SK-N-SH (cell line): ENCODE data around the gene OSBP. TPM values are rescaled to one million over a fixed set of nuclear protein-coding genes. Genes with fewer than 3 reads are reported as not detected.

Experiments
- CTCF ChIA-PET: fragments of 300-600, 350-600 bp; formaldehyde crosslinking; extraction: SDS; loops from one replicate; lab custom pipeline; 2021; lab: Yijun Ruan, JAX
- POLR2A ChIA-PET: fragments of 350-600 bp; sonication (Branson Sonifier 250); formaldehyde crosslinking; extraction: SDS; loops from one replicate; lab custom pipeline; 2020; ENCODE audit warnings: antibody characterized with exemption, inconsistent platforms; lab: Yijun Ruan, JAX
- DNase-seq: peaks from one replicate; pipeline ENCODE4 v3.0.0; 2012
- H2AFZ ChIP-seq: fragments of 200-600 bp; sonication (generic); 2 replicates; pipeline ENCODE4 v1.8.1; 2016; ENCODE audit warnings: antibody characterized with exemption, mild to moderate bottlenecking, low read depth
- H3F3A ChIP-seq: fragments of 200-600 bp; sonication (generic); replicated peaks from 2 replicates; pipeline ENCODE3; 2016; ENCODE audit warnings: antibody characterized with exemption, mild to moderate bottlenecking; ENCODE audit not compliant: insufficient read depth
- H3K27ac ChIP-seq, 2 experiments: fragments of 200-500 bp in 1 of 2; fragments of 200-600 bp in 1 of 2; sonication (Bioruptor generic) in 1 of 2; sonication (generic), shearing (Covaris generic) in 1 of 2; 2 replicates each; pipeline versions ENCODE4 v1.5.1 to v1.6.1; 2014 to 2016; ENCODE audit warnings: low read depth in 2 of 2, inconsistent platforms in 1 of 2, low read length in 1 of 2, mild to moderate bottlenecking in 1 of 2, mixed read lengths in 1 of 2
- H3K27me3 ChIP-seq: fragments of 200-600 bp; sonication (generic), shearing (Covaris generic); 2 replicates; pipeline ENCODE4 v1.6.1; 2016; ENCODE audit warnings: mixed run types; ENCODE audit not compliant: insufficient read depth
- H3K36me3 ChIP-seq, 2 experiments: fragments of 200-500 bp in 1 of 2; fragments of 200-600 bp in 1 of 2; sonication (Bioruptor generic) in 1 of 2; sonication (generic) in 1 of 2; replicated peaks in 1 of 2; 2 replicates each; pipeline versions ENCODE3 to v1.5.1; 2014 to 2016; ENCODE audit warnings: low read length in 1 of 2, mild to moderate bottlenecking in 1 of 2; ENCODE audit not compliant: insufficient read depth in 2 of 2, control insufficient read depth in 1 of 2
- H3K4me1 ChIP-seq, 2 experiments: fragments of 200-500 bp in 1 of 2; fragments of 200-600 bp in 1 of 2; sonication (Bioruptor generic) in 1 of 2; sonication (generic), shearing (Covaris generic) in 1 of 2; 2 replicates each; pipeline versions ENCODE4 v1.5.1 to v1.6.1; 2014 to 2016; ENCODE audit warnings: low read depth in 1 of 2, low read length in 1 of 2, mixed run types in 1 of 2; ENCODE audit not compliant: insufficient read depth in 2 of 2, control insufficient read depth in 1 of 2
- H3K4me2 ChIP-seq: fragments of 200-600 bp; sonication (generic), shearing (Covaris generic); 2 replicates; pipeline ENCODE4 v1.6.1; 2017; ENCODE audit warnings: mixed run types
- H3K4me3 ChIP-seq, 2 experiments: fragments of 200-500 bp in 1 of 2; fragments of 200-600 bp in 1 of 2; sonication (Bioruptor generic) in 1 of 2; sonication (generic), shearing (Covaris generic) in 1 of 2; 2 replicates each; pipeline versions ENCODE4 v1.5.1 to v1.8.1; 2014 to 2016; ENCODE audit warnings: low read depth in 2 of 2, inconsistent platforms in 1 of 2, low read length in 1 of 2, mild to moderate bottlenecking in 1 of 2, mixed read lengths in 1 of 2, moderate library complexity in 1 of 2
- H3K79me2 ChIP-seq: fragments of 200-600 bp; sonication (generic); 2 replicates; pipeline ENCODE4 v1.8.1; 2017; ENCODE audit warnings: mild to moderate bottlenecking; ENCODE audit not compliant: insufficient read depth
- H3K9ac ChIP-seq: fragments of 200-600 bp; sonication (generic); 2 replicates; pipeline ENCODE4 v1.6.1; 2017; ENCODE audit warnings: mixed run types
- H3K9me2 ChIP-seq: fragments of 200-600 bp; sonication (generic); 2 replicates; pipeline ENCODE4 v1.6.1; 2017; ENCODE audit warnings: mixed run types
- H3K9me3 ChIP-seq: fragments of 200-600 bp; sonication (generic); 2 replicates; pipeline ENCODE4 v1.6.1; 2017; ENCODE audit warnings: mixed run types, mild to moderate bottlenecking, moderate library complexity
- H4K20me1 ChIP-seq: fragments of 200-600 bp; sonication (generic); 2 replicates; pipeline ENCODE4 v1.6.1; 2017; ENCODE audit warnings: mild to moderate bottlenecking, mixed run types; ENCODE audit not compliant: insufficient read depth
- CHD2 ChIP-seq: fragments of 150-350 bp; IDR thresholded peaks from 2 replicates; pipeline ENCODE4 v1.6.1; 2018; ENCODE audit warnings: low read length; ENCODE audit not compliant: partially characterized antibody
- ELF1 ChIP-seq: IDR thresholded peaks from 2 replicates; pipeline ENCODE4 v1.4.0; 2012
- EP300 ChIP-seq, 2 experiments: IDR thresholded peaks; 2 replicates each; pipeline versions ENCODE4 v1.4.0 to v1.6.1; 2012; ENCODE audit warnings: borderline replicate concordance in 1 of 2, low read depth in 1 of 2, low read length in 1 of 2
- FOXJ3 ChIP-seq: sonication (generic); formaldehyde crosslinking; IDR thresholded peaks from 2 replicates; pipeline ENCODE4 v1.5.1; 2020; ENCODE audit warnings: mild to moderate bottlenecking, missing genetic modification reagents
- GABPA ChIP-seq: IDR thresholded peaks from 2 replicates; pipeline ENCODE4 v1.4.0; 2012; ENCODE audit warnings: low read depth, mild to moderate bottlenecking
- GATA2 ChIP-seq: sonication (generic); formaldehyde crosslinking; IDR thresholded peaks from 2 replicates; pipeline ENCODE4 v1.5.0; 2020; ENCODE audit warnings: mild to moderate bottlenecking, missing genetic modification reagents
- JUND ChIP-seq: IDR thresholded peaks from 2 replicates; pipeline ENCODE4 v1.4.0; 2012
- MEF2A ChIP-seq: IDR thresholded peaks from 2 replicates; pipeline ENCODE4 v1.4.0; 2012; ENCODE audit warnings: low read depth, borderline replicate concordance
- MXI1 ChIP-seq: IDR thresholded peaks from 2 replicates; pipeline ENCODE4 v1.6.1; 2012; ENCODE audit warnings: mild to moderate bottlenecking, low read depth, low read length, improper control_type of control experiment
- NFIC ChIP-seq: IDR thresholded peaks from 2 replicates; pipeline ENCODE4 v1.4.0; 2012; ENCODE audit warnings: borderline replicate concordance
- NRF1 ChIP-seq: IDR thresholded peaks from 2 replicates; pipeline ENCODE4 v1.6.1; 2012; ENCODE audit warnings: low read depth, mild to moderate bottlenecking, low read length
- POLR2AphosphoS5 ChIP-seq: IDR thresholded peaks from 2 replicates; pipeline ENCODE4 v1.6.1; 2012; ENCODE audit warnings: low read depth, low read length
- RAD21 ChIP-seq: IDR thresholded peaks from 2 replicates; pipeline ENCODE4 v1.6.1; 2012; ENCODE audit warnings: mild to moderate bottlenecking, low read length
- RCOR1 ChIP-seq: fragments of 150-350 bp; IDR thresholded peaks from 2 replicates; pipeline ENCODE4 v1.6.1; 2017; ENCODE audit warnings: antibody characterized with exemption, low read length
- RFX5 ChIP-seq: IDR thresholded peaks from 2 replicates; pipeline ENCODE4 v1.6.1; 2012; ENCODE audit warnings: mild to moderate bottlenecking, improper control_type of control experiment, low read length
- TAF1 ChIP-seq: IDR thresholded peaks from 2 replicates; pipeline ENCODE4 v1.6.1; 2012; ENCODE audit warnings: low read depth, mild to moderate bottlenecking, low read length, moderate library complexity, borderline replicate concordance
- TCF12 ChIP-seq: IDR thresholded peaks from 2 replicates; pipeline ENCODE4 v1.4.0; 2012
- TEAD4 ChIP-seq: IDR thresholded peaks from 2 replicates; pipeline ENCODE4 v1.4.0; 2012; ENCODE audit warnings: mild to moderate bottlenecking, borderline replicate concordance; ENCODE audit not compliant: insufficient read depth
- YY1 ChIP-seq: IDR thresholded peaks from 2 replicates; pipeline ENCODE4 v1.4.0; 2012; ENCODE audit warnings: low read depth, mild to moderate bottlenecking
- WGBS: methylation state at CpG from one replicate; pipeline ENCODE4 v1.1.6; 2017; ENCODE audit warnings: low lambda C conversion rate; 5-methylcytosine and 5-hydroxymethylcytosine counted together
- polyA plus RNA-seq, 3 experiments: library from polyadenylated mRNA; depleted of rRNA; stranded (reverse); fragments of >200 nt; gene quantifications; 2 replicates each; pipeline ENCODE4 v1.2.3, GENCODE V29; 2012
- TF ChIP-seq, protein P1 (sequence below): fragments of 150-350 bp; IDR thresholded peaks from 2 replicates; pipeline ENCODE4 v1.6.1; 2016; ENCODE audit warnings: mild to moderate bottlenecking, low read depth, low read length
- TF ChIP-seq, protein P2 (sequence below): IDR thresholded peaks from 2 replicates; pipeline ENCODE4 v1.4.0; 2012; ENCODE audit warnings: low read depth, borderline replicate concordance
- TF ChIP-seq, protein P3 (sequence below): IDR thresholded peaks from 2 replicates; pipeline ENCODE4 v1.4.0; 2012; ENCODE audit warnings: low read depth
- TF ChIP-seq, protein P4 (sequence below): fragments of 150-350 bp; IDR thresholded peaks from 2 replicates; pipeline ENCODE4 v1.6.1; 2017; ENCODE audit warnings: antibody characterized with exemption, low read length, low read depth, borderline replicate concordance
- TF ChIP-seq, protein P5 (sequence below): IDR thresholded peaks from 2 replicates; pipeline ENCODE4; 2012
- TF ChIP-seq, protein P6 (sequence below): fragments of 200-600 bp; sonication (generic); IDR thresholded peaks from 2 replicates; pipeline ENCODE4 v1.6.1; 2017; ENCODE audit warnings: antibody characterized with exemption, mild to moderate bottlenecking, moderate library complexity

OSBP gene
- polyA plus RNA-seq, 1 of the 3 experiments (the other 2 are of a cell fraction): 12.1 TPM

DNA sequence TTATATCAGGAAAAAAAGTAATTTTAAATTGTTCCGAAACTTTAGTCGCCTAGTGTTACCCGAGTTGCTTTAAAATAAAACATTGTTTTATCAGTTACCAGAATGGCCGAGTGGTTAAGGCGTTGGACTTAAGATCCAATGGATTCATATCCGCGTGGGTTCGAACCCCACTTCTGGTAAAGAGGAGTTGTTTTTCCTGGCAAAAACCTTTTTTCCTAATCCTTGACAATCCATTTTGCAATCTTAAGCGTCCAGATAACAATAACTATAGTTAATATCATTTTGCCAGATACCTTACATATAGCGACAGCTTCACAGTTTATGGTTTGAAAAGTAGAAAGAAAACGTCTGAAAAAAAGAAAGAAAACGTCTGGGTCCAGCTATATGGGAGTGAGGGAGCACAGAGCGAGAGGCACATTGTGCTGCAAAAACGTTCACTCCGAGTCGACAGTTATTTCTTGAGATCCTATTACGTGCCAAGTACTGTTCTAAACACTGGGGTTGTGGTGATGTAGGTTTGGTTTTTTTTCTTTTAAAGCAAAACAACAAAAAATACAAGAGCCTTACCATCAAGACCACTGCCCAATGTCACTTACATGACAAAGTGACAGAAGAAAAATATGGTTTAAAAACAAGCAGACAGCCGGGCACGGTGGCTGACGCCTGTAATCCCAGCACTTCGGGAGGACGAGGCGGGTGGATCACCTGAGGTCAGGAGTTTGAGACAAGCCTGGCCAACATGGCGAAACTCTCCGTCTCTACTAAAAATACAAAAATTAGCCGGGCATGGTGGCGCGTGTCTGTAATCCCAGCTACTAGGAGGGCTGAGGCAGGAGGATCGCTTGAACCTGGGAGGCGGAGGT is 63.7 kb downstream of the OSBP start:
- 25% methylated on average over 30 of the region's 30 CpGs for WGBS
- Histone ChIP-seq H3K9ac (peak overlapping the region; percentile 86), H3K27ac (peak overlapping the region; percentile 91 to 93), H3K9me2 (no peaks in the 10 kb centered on the region), H4K20me1 (no peaks in the 10 kb centered on the region), H2AFZ (peak overlapping the region; percentile 88), H3K4me3 (peak overlapping the region; percentile 66 to 77), H3K79me2 (no peaks in the 10 kb centered on the region), H3F3A (peaks cover 51% of the 10 kb centered on the region), H3K9me3 (no peaks in the 10 kb centered on the region), H3K4me2 (peak overlapping the region; percentile 74), H3K4me1 (peaks cover 0 to 4% of the 10 kb centered on the region in 2 experiments; a peak in 2 of 4 replicates), H3K27me3 (no peaks in the 10 kb centered on the region), H3K36me3 (no peaks in the 10 kb centered on the region)
- ChIA-PET CTCF (interaction anchor here (4.0 kb wide), 1 partner anchor 9 kb away, joined by 17 read pairs; no protein-coding TSS in a partner anchor), POLR2A (no interaction called here)
- DNase-seq: peak; percentile 21
- no peak for TF ChIP-seq GABPA
- no peak for TF ChIP-seq ELF1
- TF ChIP-seq YY1: peak; percentile 22; the same call in 1 of the 2 replicates
- TF ChIP-seq, protein P1, sequence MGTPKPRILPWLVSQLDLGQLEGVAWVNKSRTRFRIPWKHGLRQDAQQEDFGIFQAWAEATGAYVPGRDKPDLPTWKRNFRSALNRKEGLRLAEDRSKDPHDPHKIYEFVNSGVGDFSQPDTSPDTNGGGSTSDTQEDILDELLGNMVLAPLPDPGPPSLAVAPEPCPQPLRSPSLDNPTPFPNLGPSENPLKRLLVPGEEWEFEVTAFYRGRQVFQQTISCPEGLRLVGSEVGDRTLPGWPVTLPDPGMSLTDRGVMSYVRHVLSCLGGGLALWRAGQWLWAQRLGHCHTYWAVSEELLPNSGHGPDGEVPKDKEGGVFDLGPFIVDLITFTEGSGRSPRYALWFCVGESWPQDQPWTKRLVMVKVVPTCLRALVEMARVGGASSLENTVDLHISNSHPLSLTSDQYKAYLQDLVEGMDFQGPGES: no peak
- TF ChIP-seq RAD21: no peak
- TF ChIP-seq MXI1: no peak
- no peak for TF ChIP-seq NFIC
- TF ChIP-seq CHD2: peak; percentile 32
- TF ChIP-seq POLR2AphosphoS5: no peak
- no peak for TF ChIP-seq EP300 (IDR thresholded peaks at IDR 0.05; ENCODE audit: borderline replicate concordance in 1 of 2, low read depth in 1 of 2, low read length in 1 of 2)
- TF ChIP-seq TEAD4: 0 out of 2 replicates have a peak, but pooled peaks have one; percentile 39
- no peak for TF ChIP-seq JUND
- TF ChIP-seq RFX5: no peak
- no peak; the same call in 1 of the 2 replicates for TF ChIP-seq RCOR1
- TF ChIP-seq, protein P2, sequence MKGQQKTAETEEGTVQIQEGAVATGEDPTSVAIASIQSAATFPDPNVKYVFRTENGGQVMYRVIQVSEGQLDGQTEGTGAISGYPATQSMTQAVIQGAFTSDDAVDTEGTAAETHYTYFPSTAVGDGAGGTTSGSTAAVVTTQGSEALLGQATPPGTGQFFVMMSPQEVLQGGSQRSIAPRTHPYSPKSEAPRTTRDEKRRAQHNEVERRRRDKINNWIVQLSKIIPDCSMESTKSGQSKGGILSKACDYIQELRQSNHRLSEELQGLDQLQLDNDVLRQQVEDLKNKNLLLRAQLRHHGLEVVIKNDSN: no peak
- no peak for TF ChIP-seq NRF1
- peak; percentile 2; the same call in 1 of the 2 replicates for TF ChIP-seq TCF12
- no peak for TF ChIP-seq GATA2 (CRISPR knock-in tag)
- TF ChIP-seq FOXJ3 (CRISPR knock-in tag): no peak
- TF ChIP-seq, protein P3, sequence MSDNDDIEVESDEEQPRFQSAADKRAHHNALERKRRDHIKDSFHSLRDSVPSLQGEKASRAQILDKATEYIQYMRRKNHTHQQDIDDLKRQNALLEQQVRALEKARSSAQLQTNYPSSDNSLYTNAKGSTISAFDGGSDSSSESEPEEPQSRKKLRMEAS: no peak
- no peak for TF ChIP-seq TAF1
- TF ChIP-seq MEF2A: no peak
- TF ChIP-seq, protein P4, sequence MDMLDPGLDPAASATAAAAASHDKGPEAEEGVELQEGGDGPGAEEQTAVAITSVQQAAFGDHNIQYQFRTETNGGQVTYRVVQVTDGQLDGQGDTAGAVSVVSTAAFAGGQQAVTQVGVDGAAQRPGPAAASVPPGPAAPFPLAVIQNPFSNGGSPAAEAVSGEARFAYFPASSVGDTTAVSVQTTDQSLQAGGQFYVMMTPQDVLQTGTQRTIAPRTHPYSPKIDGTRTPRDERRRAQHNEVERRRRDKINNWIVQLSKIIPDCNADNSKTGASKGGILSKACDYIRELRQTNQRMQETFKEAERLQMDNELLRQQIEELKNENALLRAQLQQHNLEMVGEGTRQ: no peak
- TF ChIP-seq, protein P5, sequence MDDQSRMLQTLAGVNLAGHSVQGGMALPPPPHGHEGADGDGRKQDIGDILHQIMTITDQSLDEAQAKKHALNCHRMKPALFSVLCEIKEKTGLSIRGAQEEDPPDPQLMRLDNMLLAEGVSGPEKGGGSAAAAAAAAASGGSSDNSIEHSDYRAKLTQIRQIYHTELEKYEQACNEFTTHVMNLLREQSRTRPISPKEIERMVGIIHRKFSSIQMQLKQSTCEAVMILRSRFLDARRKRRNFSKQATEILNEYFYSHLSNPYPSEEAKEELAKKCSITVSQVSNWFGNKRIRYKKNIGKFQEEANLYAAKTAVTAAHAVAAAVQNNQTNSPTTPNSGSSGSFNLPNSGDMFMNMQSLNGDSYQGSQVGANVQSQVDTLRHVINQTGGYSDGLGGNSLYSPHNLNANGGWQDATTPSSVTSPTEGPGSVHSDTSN: no peak
- TF ChIP-seq, protein P6, sequence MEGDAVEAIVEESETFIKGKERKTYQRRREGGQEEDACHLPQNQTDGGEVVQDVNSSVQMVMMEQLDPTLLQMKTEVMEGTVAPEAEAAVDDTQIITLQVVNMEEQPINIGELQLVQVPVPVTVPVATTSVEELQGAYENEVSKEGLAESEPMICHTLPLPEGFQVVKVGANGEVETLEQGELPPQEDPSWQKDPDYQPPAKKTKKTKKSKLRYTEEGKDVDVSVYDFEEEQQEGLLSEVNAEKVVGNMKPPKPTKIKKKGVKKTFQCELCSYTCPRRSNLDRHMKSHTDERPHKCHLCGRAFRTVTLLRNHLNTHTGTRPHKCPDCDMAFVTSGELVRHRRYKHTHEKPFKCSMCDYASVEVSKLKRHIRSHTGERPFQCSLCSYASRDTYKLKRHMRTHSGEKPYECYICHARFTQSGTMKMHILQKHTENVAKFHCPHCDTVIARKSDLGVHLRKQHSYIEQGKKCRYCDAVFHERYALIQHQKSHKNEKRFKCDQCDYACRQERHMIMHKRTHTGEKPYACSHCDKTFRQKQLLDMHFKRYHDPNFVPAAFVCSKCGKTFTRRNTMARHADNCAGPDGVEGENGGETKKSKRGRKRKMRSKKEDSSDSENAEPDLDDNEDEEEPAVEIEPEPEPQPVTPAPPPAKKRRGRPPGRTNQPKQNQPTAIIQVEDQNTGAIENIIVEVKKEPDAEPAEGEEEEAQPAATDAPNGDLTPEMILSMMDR: no peak
